ENCODE data around the gene GTF3C2. TPM values are rescaled to one million over a fixed set of nuclear protein-coding genes. Genes with fewer than 3 reads are reported as not detected.

Gene GTF3C2
- total RNA-seq, 1 experiment from 2014 or later: 85.4 TPM

DNA sequence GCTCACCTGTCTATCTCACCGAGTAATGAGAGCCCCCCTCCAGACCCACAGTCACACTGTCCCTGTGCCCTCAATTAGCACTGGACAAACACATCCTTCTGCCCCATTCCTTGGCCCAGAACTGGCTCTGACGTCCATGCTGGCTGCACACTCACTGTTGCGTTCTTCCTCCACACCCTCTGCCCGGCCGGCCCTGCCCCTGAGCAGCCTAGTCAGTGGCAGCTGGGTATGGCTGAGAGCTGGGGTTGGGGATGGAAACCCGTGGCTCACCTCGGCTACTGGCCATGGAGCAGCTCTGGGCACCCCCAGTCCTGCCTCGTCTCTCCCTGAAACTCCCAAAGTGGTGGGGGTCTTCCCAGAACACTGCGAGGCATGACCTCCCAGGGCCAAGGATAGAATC, 41.9 kb downstream of the GTF3C2 start:
- H3K36me3 Mint-ChIP-seq (ENCODE audit: insufficient read depth, unreplicated experiment): peaks cover 6% of the 10 kb centered on the region
- no TSS peak for BruUV-seq (replicated peaks)
- no peaks in the 10 kb centered on the region for H3K4me1 Mint-ChIP-seq (ENCODE audit: low read depth, unreplicated experiment)
- no peak overlapping the region for H3K4me3 Mint-ChIP-seq (ENCODE audit: low read depth, unreplicated experiment)
- CTCF ChIA-PET: no interaction called here
- intact Hi-C loops (cut with micrococcal nuclease; ENCODE audit: unreplicated experiment): no loop called here
- H3K27ac Mint-ChIP-seq (ENCODE audit: unreplicated experiment): no peak overlapping the region
- DNase-seq: no peak
- TF ChIP-seq, protein P1, sequence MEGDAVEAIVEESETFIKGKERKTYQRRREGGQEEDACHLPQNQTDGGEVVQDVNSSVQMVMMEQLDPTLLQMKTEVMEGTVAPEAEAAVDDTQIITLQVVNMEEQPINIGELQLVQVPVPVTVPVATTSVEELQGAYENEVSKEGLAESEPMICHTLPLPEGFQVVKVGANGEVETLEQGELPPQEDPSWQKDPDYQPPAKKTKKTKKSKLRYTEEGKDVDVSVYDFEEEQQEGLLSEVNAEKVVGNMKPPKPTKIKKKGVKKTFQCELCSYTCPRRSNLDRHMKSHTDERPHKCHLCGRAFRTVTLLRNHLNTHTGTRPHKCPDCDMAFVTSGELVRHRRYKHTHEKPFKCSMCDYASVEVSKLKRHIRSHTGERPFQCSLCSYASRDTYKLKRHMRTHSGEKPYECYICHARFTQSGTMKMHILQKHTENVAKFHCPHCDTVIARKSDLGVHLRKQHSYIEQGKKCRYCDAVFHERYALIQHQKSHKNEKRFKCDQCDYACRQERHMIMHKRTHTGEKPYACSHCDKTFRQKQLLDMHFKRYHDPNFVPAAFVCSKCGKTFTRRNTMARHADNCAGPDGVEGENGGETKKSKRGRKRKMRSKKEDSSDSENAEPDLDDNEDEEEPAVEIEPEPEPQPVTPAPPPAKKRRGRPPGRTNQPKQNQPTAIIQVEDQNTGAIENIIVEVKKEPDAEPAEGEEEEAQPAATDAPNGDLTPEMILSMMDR (IDR thresholded peaks at IDR 0.05; ENCODE audit: unreplicated experiment): no peak
- no peaks in the 10 kb centered on the region for H3K27me3 Mint-ChIP-seq (ENCODE audit: unreplicated experiment)
- no peaks in the 10 kb centered on the region for H3K9me3 Mint-ChIP-seq (ENCODE audit: low read depth, unreplicated experiment)

GRCh38 chr2:27313882-27314645, 42.5 kb downstream of the GTF3C2 start:
- no TSS peak for BruUV-seq (replicated peaks)
- no peaks in the 10 kb centered on the region for H3K9me3 Mint-ChIP-seq (ENCODE audit: low read depth, unreplicated experiment)
- CTCF ChIA-PET: no interaction called here
- no peaks in the 10 kb centered on the region for H3K4me1 Mint-ChIP-seq (ENCODE audit: low read depth, unreplicated experiment)
- no peak overlapping the region for H3K4me3 Mint-ChIP-seq (ENCODE audit: low read depth, unreplicated experiment)
- H3K27ac Mint-ChIP-seq (ENCODE audit: unreplicated experiment): no peak overlapping the region
- no peaks in the 10 kb centered on the region for H3K27me3 Mint-ChIP-seq (ENCODE audit: unreplicated experiment)
- intact Hi-C loops (cut with micrococcal nuclease; ENCODE audit: unreplicated experiment): no loop called here
- peaks cover 9% of the 10 kb centered on the region for H3K36me3 Mint-ChIP-seq (ENCODE audit: insufficient read depth, unreplicated experiment)
- DNase-seq: no peak
- TF ChIP-seq, protein P1 (IDR thresholded peaks at IDR 0.05; ENCODE audit: unreplicated experiment): no peak

DNA sequence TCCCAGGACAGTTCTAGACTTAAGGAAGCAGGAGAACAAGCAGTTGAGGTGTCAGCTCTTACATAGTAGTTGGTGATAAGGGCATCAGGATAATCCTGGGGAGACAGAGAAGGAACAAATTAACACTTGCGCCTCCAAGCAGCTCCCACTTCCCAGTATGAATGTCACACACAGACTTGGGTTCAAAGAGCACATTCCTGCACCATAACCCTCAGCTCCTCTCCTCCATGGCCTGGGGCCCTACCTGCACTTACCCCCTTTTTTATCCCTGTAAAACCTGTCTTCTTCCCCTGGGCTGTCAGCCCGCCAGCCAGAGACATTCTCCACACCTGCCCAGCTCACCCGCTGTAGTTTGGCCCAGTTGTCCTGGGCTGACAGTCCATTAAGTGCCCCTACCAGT, 44.4 kb downstream of the GTF3C2 start:
- intact Hi-C loops (cut with micrococcal nuclease; ENCODE audit: unreplicated experiment): no loop called here
- no peak overlapping the region for H3K27ac Mint-ChIP-seq (ENCODE audit: unreplicated experiment)
- H3K4me3 Mint-ChIP-seq (ENCODE audit: low read depth, unreplicated experiment): no peak overlapping the region
- H3K9me3 Mint-ChIP-seq (ENCODE audit: low read depth, unreplicated experiment): no peaks in the 10 kb centered on the region
- no peaks in the 10 kb centered on the region for H3K27me3 Mint-ChIP-seq (ENCODE audit: unreplicated experiment)
- H3K4me1 Mint-ChIP-seq (ENCODE audit: low read depth, unreplicated experiment): no peaks in the 10 kb centered on the region
- peaks cover 7% of the 10 kb centered on the region for H3K36me3 Mint-ChIP-seq (ENCODE audit: insufficient read depth, unreplicated experiment)
- no peak for DNase-seq
- TF ChIP-seq, protein P1 (IDR thresholded peaks at IDR 0.05; ENCODE audit: unreplicated experiment): no peak
- CTCF ChIA-PET: interaction anchor here (0.5 kb wide), 1 partner anchor 234 kb away, joined by 4 read pairs; no protein-coding TSS in a partner anchor
- no TSS peak for BruUV-seq (replicated peaks)

DNA sequence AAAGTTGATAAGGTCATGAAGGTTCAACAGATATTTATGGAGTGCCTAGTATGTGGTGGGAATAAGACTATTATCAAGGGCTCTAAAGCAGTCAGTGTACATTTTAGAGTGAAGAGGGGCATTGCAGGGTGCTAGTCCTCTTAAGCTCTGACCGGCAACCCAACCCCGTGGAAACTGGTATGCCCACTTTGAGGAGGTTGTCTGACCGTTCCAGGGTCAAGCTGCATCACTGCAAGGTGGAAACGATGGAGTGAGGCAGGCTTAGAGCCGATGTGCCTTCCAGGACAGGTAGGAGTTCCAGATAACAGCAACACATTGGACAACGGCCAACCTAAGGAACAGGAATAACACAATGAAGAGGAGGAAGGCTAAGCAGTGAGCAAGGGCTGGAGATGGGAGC, 46.9 kb downstream of the GTF3C2 start:
- no peak overlapping the region for H3K4me3 Mint-ChIP-seq (ENCODE audit: low read depth, unreplicated experiment)
- DNase-seq: no peak
- no TSS peak for BruUV-seq (replicated peaks)
- TF ChIP-seq, protein P1 (IDR thresholded peaks at IDR 0.05; ENCODE audit: unreplicated experiment): no peak
- no peaks in the 10 kb centered on the region for H3K4me1 Mint-ChIP-seq (ENCODE audit: low read depth, unreplicated experiment)
- H3K27me3 Mint-ChIP-seq (ENCODE audit: unreplicated experiment): peaks cover 22% of the 10 kb centered on the region
- H3K9me3 Mint-ChIP-seq (ENCODE audit: low read depth, unreplicated experiment): no peaks in the 10 kb centered on the region
- CTCF ChIA-PET: no interaction called here
- H3K27ac Mint-ChIP-seq (ENCODE audit: unreplicated experiment): no peak overlapping the region
- peaks cover 19% of the 10 kb centered on the region for H3K36me3 Mint-ChIP-seq (ENCODE audit: insufficient read depth, unreplicated experiment)
- intact Hi-C loops (cut with micrococcal nuclease; ENCODE audit: unreplicated experiment): no loop called here

All from Calu3 (cell line).